NCI-H2196 treated with DMSO at 0.1 percent for 48 hours (cell line): ENCODE data around the gene SPINT1.

ENCODE experiments used
- DNase-seq: peaks from one replicate; lab custom pipeline; 2025; ENCODE audit not compliant: unreplicated experiment; lab: John Stamatoyannopoulos, UW

The SPINT1 gene, protein sequence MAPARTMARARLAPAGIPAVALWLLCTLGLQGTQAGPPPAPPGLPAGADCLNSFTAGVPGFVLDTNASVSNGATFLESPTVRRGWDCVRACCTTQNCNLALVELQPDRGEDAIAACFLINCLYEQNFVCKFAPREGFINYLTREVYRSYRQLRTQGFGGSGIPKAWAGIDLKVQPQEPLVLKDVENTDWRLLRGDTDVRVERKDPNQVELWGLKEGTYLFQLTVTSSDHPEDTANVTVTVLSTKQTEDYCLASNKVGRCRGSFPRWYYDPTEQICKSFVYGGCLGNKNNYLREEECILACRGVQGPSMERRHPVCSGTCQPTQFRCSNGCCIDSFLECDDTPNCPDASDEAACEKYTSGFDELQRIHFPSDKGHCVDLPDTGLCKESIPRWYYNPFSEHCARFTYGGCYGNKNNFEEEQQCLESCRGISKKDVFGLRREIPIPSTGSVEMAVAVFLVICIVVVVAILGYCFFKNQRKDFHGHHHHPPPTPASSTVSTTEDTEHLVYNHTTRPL

GRCh38 chr15:40843885-40844695, at the start of gene SPINT1:
Gene SPINT1 (plus strand): TSS chr15:40844048. CDS start chr15:40844555, 507 bp downstream.
- DNase-seq, result no peak

GRCh38 chr15:40796041-40796440, 47.8 kb upstream of the SPINT1 start:
- DNase-seq, result no peak

GRCh38 chr15:40796512-40796911, 47.3 kb upstream of the SPINT1 start:
- no peak for DNase-seq

DNA sequence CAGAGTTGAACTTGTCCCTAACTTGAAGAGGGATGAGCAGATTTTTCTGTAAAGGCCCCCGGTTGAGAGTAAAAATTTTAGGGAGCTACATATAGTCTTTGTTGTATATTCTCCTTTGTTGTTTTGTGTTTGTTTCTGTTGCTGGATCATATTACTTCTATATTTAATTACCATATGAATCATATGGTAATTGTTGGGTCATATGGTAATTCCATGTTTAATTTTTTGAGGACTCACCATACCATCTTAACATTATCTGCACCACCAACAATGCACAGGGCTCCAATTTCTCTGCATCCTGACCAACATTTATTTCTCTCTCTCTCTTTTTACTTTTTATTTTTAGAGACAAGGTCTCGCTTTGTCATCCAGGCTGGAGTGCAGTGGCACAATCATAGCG, 44.3 kb upstream of the SPINT1 start:
- no peak for DNase-seq

DNA sequence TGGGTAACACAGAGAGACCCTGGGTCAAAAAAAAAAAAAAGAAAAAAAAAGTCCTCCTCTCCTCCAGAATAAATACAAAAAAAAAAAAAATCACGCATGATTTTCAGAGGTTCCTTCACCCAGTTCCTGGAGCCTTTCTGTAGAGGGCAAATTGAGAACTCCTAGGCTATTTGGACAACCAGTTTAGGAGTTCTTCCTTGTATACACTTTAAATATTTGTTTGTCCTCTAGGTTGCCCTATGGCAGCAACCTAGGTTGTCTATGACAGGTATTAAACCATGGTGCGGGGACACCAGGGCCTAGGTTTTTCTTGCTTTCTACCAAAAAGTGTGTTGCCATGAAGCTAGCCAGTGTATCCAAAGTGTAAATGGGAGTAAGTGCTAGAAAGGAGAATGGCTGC, 40.8 kb upstream of the SPINT1 start:
- DNase-seq, result no peak

DNA sequence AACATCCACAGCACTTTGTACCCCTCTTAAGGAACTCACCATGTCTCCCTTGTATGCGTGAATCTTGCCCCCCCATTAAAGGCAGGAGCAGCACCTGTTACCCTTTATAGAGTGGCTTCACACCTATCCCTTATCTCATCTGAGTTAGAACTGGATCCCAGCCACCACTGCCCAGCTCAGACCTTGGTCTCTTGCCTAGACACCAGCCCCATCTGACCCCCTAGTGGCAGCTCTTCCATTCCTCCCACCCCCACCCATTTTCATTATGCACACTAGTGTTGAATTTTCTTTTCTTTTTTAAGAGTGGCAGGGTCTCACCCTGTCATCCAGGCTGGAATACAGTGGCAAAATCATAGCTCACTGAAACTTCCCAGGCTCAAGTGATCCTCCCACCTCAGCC, 40.2 kb upstream of the SPINT1 start:
- no peak for DNase-seq

GRCh38 chr15:40806672-40807027, 37.2 kb upstream of the SPINT1 start:
- DNase-seq, result no peak

- DNase-seq, result peak; percentile 80
These were observed 36.6 kb upstream of the SPINT1 start, which contains the start of the genes DNAJC17 and ZFYVE19 for GRCh38 chr15:40807028-40807887. Gene DNAJC17 (minus strand): TSS chr15:40807473. CDS start chr15:40807446, 27 bp downstream. Gene ZFYVE19 (plus strand): TSS chr15:40807089. CDS start chr15:40807590, 501 bp downstream.

GRCh38 chr15:40807888-40808461, 35.9 kb upstream of the SPINT1 start:
- no peak for DNase-seq

DNA sequence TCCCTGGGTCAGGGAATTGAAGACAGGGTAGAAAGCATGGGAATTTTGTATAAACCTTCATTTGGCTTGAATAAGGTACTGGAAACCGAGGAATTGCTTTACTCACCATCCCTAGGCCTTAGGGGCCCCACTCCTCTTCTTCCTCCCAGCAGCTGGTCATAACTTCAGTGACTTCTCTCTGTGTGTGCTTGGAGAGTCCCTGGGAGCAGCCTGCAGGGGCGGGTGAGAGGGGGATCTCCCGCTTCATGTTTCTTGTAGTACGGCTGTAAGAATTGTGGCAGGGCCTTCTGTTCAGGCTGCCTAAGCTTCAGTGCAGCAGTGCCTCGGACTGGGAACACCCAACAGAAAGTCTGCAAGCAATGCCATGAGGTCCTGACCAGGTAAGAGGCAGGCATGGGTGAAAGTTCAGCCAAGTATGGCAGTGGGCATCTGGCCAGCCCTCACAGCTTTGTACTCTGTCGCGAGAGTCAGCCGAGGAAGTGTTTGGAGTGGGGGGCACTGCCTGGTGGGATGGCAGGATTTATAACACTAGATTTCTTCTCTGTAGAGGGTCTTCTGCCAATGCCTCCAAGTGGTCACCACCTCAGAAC, 34.9 kb upstream of the SPINT1 start:
- no peak for DNase-seq

DNA sequence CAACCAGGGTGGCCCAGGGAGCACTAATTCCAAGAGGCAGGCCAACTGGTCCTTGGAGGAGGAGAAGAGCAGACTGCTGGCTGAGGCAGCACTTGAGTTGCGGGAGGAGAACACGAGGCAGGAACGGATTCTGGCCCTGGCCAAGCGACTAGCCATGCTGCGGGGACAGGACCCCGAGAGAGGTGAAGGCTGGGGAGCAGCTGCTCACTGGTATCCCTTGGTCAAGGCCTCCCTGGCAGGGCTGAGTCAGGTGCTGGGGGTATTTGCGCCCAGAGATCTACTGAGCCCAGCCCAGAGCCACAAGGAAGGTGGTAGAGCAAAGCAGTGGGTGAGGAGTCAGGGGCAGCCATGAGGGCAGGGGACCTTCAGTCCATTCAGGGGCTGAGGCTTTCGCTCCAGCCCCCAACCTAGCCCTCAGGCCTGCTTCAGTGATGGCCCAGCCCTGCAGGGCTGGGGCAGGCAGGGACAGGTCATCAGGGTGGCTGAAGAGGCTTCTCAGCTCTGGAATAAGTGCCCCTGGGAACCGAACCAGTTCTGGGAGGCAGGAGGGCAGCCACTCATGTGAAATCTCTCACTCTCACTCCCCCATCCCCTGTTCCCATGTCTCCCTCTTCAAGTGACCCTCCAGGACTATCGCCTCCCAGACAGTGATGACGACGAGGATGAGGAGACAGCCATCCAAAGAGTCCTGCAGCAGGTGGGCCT, 31.0 kb upstream of the SPINT1 start:
- no peak for DNase-seq

- DNase-seq, result no peak
These were observed 28.7 kb upstream of the SPINT1 start for GRCh38 chr15:40815042-40815698.

DNA sequence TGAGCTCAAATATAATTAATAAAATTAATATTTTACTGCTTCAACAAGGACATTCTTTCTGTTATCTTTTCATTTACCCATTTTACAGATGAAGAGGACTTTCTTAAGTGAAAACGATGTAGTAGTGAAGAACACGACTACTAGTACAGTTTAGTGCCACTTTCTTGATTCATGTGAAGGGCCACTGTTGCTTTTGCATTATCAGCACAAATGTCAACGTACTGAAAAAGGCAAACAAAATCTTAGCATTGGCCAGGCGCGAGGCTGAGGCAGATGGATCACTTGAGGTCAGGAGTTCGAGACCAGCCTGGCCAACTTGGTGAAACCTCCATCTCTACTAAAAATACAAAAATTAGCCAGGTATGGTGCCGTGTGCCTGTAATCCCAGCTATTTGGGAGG, 24.8 kb upstream of the SPINT1 start:
- no peak for DNase-seq

- DNase-seq, result no peak
These were observed 22.7 kb upstream of the SPINT1 start for GRCh38 chr15:40821195-40821594.

DNA sequence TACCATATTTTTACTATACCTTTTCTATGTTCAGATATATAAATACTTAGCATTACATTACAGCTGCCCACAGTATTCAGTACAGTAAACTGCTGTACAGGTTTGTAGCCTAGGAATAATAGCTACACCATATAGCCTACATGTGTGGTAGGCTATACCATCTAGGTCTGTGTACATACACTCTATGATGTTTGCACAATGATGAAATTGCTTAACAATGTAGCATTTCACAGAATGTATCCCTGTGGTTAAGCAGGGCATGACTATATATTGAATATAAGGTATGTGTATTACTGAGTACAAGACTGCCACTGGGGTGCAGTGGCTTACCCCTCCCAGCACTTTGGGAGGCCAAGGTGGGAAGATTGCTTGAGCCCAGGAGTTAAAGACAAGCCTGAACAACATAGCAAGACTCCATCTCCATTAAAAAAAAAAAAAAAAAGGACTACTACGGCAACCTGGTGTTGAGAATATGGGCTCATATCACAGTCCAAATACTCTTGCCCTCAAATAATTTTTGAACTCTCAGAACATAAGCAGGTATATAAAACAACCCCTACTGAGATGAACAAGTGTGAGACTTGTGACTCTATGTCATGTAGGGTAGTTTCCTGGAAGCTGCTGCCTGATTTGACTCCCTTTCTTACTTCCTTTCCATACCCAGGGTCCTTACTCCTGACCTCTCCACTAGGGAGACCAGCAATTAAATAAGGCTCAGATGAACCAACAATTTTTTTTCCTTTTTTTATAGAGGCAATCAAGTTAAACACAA, 20.1 kb upstream of the SPINT1 start:
- DNase-seq, result no peak

GRCh38 chr15:40825661-40826422, 18.0 kb upstream of the SPINT1 start:
- DNase-seq, result no peak

GRCh38 chr15:40826423-40827075, 17.3 kb upstream of the SPINT1 start:
- DNase-seq, result no peak
